Peyer's patch (tissue), 4 donors: ENCODE results near the gene ATF7IP2. TPM values are rescaled to one million over a fixed set of nuclear protein-coding genes. Genes with fewer than 3 reads are reported as not detected.
"Not testable (repeated sequence)": the region's sequence is repeated elsewhere in the genome, so short reads cannot be mapped to it uniquely, and the experiment has no call there.

ENCODE experiments used
- DNase-seq, 3 donors: peaks; one replicate each; pipeline ENCODE4 v3.0.0-alpha.2; 2017 to 2019
- H3K27ac ChIP-seq, 4 donors: fragments of 200-600 bp; sonication (generic); one replicate each; pipeline ENCODE4 v1.5.1; 2016 to 2019
- H3K27me3 ChIP-seq, 2 donors: fragments of 200-600 bp; sonication (generic); one replicate each; pipeline ENCODE4 v1.5.1; 2019
- H3K36me3 ChIP-seq, 3 donors: fragments of 200-600 bp; sonication (generic); one replicate each; pipeline ENCODE4 v1.5.1; 2016 to 2019
- H3K4me1 ChIP-seq, 4 donors: fragments of 200-600 bp; sonication (generic); one replicate each; pipeline ENCODE4 v1.5.1; 2016 to 2019
- H3K4me3 ChIP-seq, 4 donors: fragments of 200-600 bp; sonication (generic); 1 replicate in 3 of 4; 2 replicates in 1 of 4; pipeline ENCODE4 v1.5.1; 2016 to 2019; ENCODE audit warnings: mild to moderate bottlenecking in 1 of 4
- H3K9me3 ChIP-seq, 4 donors: fragments of 200-600 bp; sonication (generic); one replicate each; pipeline ENCODE4 v1.5.1; 2016 to 2019; ENCODE audit warnings: mild to moderate bottlenecking in 1 of 4
- CTCF ChIP-seq, 6 experiments: fragments of 450-650 bp in 4 of 6; fragments of 200-600 bp in 2 of 6; sonication (generic) in 1 of 6; IDR thresholded peaks; one replicate each; pipeline ENCODE4 v1.5.1; 2017 to 2019; ENCODE audit warnings: antibody characterized with exemption in 6 of 6, mild to moderate bottlenecking in 3 of 6, moderate library complexity in 1 of 6
- POLR2A ChIP-seq, 2 donors: fragments of 450-650 bp; IDR thresholded peaks; one replicate each; pipeline ENCODE4 v1.5.1; 2017; ENCODE audit warnings: antibody characterized with exemption in 2 of 2, mild to moderate bottlenecking in 2 of 2, moderate library complexity in 2 of 2
- total RNA-seq, 4 donors: library from RNA; depleted of rRNA; stranded (reverse); fragments of >200 nt; gene quantifications; one replicate each; pipeline ENCODE4 v1.1.0, GENCODE V29; 2016

The ATF7IP2 gene
- total RNA-seq, 4 donors from 2014 or later: 9.9 to 27.2 (median 10.8) TPM

GRCh38 chr16:10453159-10453510 is 67.3 kb downstream of the ATF7IP2 start:
- Histone ChIP-seq H3K27ac (no peak overlapping the region), H3K4me3 (no peak overlapping the region), H3K27me3 (no peaks in the 10 kb centered on the region), H3K36me3 (peaks cover 0 to 13% (median 0%) of the 10 kb centered on the region in 3 donors), H3K4me1 (no peaks in the 10 kb centered on the region), H3K9me3 (no peaks in the 10 kb centered on the region)
- no peak for DNase-seq
- no peak for TF ChIP-seq CTCF (IDR thresholded peaks at IDR 0.05)
- TF ChIP-seq POLR2A (IDR thresholded peaks at IDR 0.05): no peak

DNA sequence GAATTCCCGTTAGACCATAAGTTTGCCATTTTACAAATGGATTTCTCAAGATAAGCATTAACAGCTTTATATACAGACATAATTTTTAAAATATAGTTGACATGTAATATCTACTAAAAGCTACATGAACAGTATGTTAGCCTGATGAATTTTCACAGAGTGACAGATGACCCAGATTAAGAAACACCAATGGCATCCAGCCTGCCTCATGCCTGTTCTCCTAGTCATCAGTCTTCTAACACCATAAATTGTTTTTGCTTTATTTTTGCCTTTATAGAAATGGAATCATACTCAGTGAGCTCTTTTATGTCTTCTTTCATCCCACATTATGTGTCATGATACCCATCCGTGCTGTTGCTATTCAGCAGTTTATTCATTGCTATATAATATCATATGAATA is 80.0 kb downstream of the ATF7IP2 start:
- Histone ChIP-seq H3K9me3 (no peaks in the 10 kb centered on the region), H3K27me3 (no peaks in the 10 kb centered on the region), H3K4me1 (no peaks in the 10 kb centered on the region), H3K27ac (no peak overlapping the region), H3K36me3 (no peaks in the 10 kb centered on the region), H3K4me3 (no peak overlapping the region)
- TF ChIP-seq POLR2A (IDR thresholded peaks at IDR 0.05) (no peak), CTCF (IDR thresholded peaks at IDR 0.05) (no peak)
- no peak for DNase-seq

GRCh38 chr16:10466313-10466712 is 80.5 kb downstream of the ATF7IP2 start:
- H3K4me1 ChIP-seq: no peaks in the 10 kb centered on the region
- no peaks in the 10 kb centered on the region for H3K9me3 ChIP-seq
- TF ChIP-seq POLR2A (IDR thresholded peaks at IDR 0.05) (no peak), CTCF (IDR thresholded peaks at IDR 0.05) (no peak)
- H3K27me3 ChIP-seq: no peaks in the 10 kb centered on the region
- no peak overlapping the region for H3K27ac ChIP-seq
- DNase-seq: no peak
- H3K36me3 ChIP-seq: no peaks in the 10 kb centered on the region
- no peak overlapping the region for H3K4me3 ChIP-seq

DNA sequence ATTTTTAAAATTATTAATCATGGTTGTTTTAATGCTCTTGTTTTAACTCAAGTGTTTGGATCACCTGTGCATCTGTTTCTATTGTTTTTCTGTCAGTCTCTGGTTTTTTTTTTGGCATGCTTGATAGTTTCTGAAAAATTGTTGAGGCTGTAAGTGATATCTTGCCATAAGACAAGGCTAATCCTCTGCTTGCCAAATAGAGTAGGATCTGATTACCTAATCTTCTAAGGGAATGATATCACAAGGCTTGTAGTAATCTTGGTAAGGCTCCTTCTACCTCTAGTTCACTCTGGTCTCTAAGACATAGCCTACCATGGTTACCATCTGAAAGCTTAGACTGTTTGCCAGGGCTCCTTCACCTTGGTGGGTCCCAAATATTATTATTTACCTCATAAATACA is 81.0 kb downstream of the ATF7IP2 start:
- Histone ChIP-seq H3K4me1 (no peaks in the 10 kb centered on the region), H3K4me3 (no peak overlapping the region), H3K36me3 (no peaks in the 10 kb centered on the region), H3K9me3 (no peaks in the 10 kb centered on the region), H3K27ac (no peak overlapping the region), H3K27me3 (no peaks in the 10 kb centered on the region)
- TF ChIP-seq POLR2A (IDR thresholded peaks at IDR 0.05): no peak
- no peak for TF ChIP-seq CTCF (IDR thresholded peaks at IDR 0.05)
- DNase-seq: no peak

GRCh38 chr16:10476636-10477035 is 90.8 kb downstream of the ATF7IP2 start:
- H3K4me1 ChIP-seq, H3K9me3 ChIP-seq, DNase-seq, H3K27me3 ChIP-seq, H3K27ac ChIP-seq, H3K4me3 ChIP-seq: not testable (repeated sequence)
- H3K36me3 ChIP-seq: peaks cover 0 to 12% (median 0%) of the 10 kb centered on the region in 3 donors

GRCh38 chr16:10480151-10480550 is 94.3 kb downstream of the ATF7IP2 start:
- Histone ChIP-seq H3K4me1 (no peaks in the 10 kb centered on the region), H3K27ac (no peak overlapping the region), H3K27me3 (no peaks in the 10 kb centered on the region), H3K36me3 (peaks cover 0 to 12% (median 0%) of the 10 kb centered on the region in 3 donors), H3K9me3 (peaks cover 0 to 4% (median 0%) of the 10 kb centered on the region in 4 donors), H3K4me3 (no peak overlapping the region)
- DNase-seq: no peak
- TF ChIP-seq POLR2A (IDR thresholded peaks at IDR 0.05) (no peak), CTCF (IDR thresholded peaks at IDR 0.05) (no peak)
